Smooth muscle cell (in vitro differentiated cells): Measurements from ENCODE around the gene PLEKHN1. TPM values are rescaled to one million over a fixed set of nuclear protein-coding genes. Genes with fewer than 3 reads are reported as not detected.

ENCODE experiments used
- DNase-seq: peaks from one replicate; lab custom pipeline; 2025; ENCODE audit not compliant: unreplicated experiment; lab: John Stamatoyannopoulos, UW
- H2AFZ ChIP-seq: fragments of 200-600 bp; sonication (generic); 2 replicates; pipeline ENCODE4 v1.6.0; 2016; ENCODE audit warnings: antibody characterized with exemption, low read depth, mild to moderate bottlenecking
- H3F3A ChIP-seq: fragments of 200-600 bp; sonication (generic); 2 replicates; pipeline ENCODE4 v1.6.0; 2017; ENCODE audit warnings: antibody characterized with exemption, low read depth
- H3K27ac ChIP-seq: fragments of 200-600 bp; sonication (generic); 2 replicates; pipeline ENCODE4 v1.5.1; 2016; ENCODE audit warnings: low read depth, mild to moderate bottlenecking
- H3K27me3 ChIP-seq: fragments of 200-600 bp; sonication (generic); 2 replicates; pipeline ENCODE4 v1.6.1; 2016; ENCODE audit warnings: low read depth, mild to moderate bottlenecking
- H3K36me3 ChIP-seq: fragments of 200-600 bp; sonication (generic); 2 replicates; pipeline ENCODE4 v1.5.1; 2016; ENCODE audit warnings: low read depth
- H3K4me1 ChIP-seq: fragments of 200-600 bp; sonication (generic); 2 replicates; pipeline ENCODE4 v1.5.1; 2016; ENCODE audit warnings: low read depth
- H3K4me2 ChIP-seq: fragments of 200-600 bp; sonication (generic); 2 replicates; pipeline ENCODE4 v1.6.0; 2016; ENCODE audit warnings: mild to moderate bottlenecking
- H3K4me3 ChIP-seq: fragments of 200-600 bp; sonication (generic); 2 replicates; pipeline ENCODE4 v1.5.1; 2016; ENCODE audit warnings: mild to moderate bottlenecking
- H3K79me2 ChIP-seq: fragments of 200-600 bp; sonication (generic); 2 replicates; pipeline ENCODE4 v1.6.0; 2016; ENCODE audit warnings: low read depth, mild to moderate bottlenecking
- H3K9ac ChIP-seq: fragments of 200-600 bp; sonication (generic); 2 replicates; pipeline ENCODE4 v1.6.0; 2016; ENCODE audit warnings: low read depth
- H3K9me3 ChIP-seq: fragments of 200-600 bp; sonication (generic); replicated peaks from 2 replicates; pipeline ENCODE4 v1.5.1; 2016; ENCODE audit warnings: low read depth
- H4K20me1 ChIP-seq: fragments of 200-600 bp; sonication (generic); 2 replicates; pipeline ENCODE4 v1.6.0; 2016; ENCODE audit warnings: low read depth
- CTCF ChIP-seq: fragments of 200-600 bp; sonication (generic); IDR thresholded peaks from 2 replicates; pipeline ENCODE4 v1.5.1; 2017; ENCODE audit warnings: borderline replicate concordance, mild to moderate bottlenecking, antibody characterized with exemption; ENCODE audit not compliant: insufficient read depth, poor library complexity, severe bottlenecking
- WGBS: methylation state at CpG from one replicate; pipeline ENCODE4 v1.1.7; 2016; ENCODE audit warnings: low lambda C conversion rate; 5-methylcytosine and 5-hydroxymethylcytosine counted together
- polyA plus RNA-seq: library from polyadenylated mRNA; unstranded; fragments of >200 nt; fragmentation: Nextera tagmentation; extraction: Ambion mirVana; gene quantifications from 2 replicates; pipeline ENCODE4 v1.2.1, GENCODE V29; 2016
- total RNA-seq: library from RNA; depleted of rRNA; stranded (reverse); fragments of >200 nt; gene quantifications from 2 replicates; pipeline ENCODE4 v1.2.3, GENCODE V29; 2014

PLEKHN1 gene
- total and polyA plus RNA-seq, 2 experiments from 2014 or later, result 2.6 to 5.2 TPM

- H3K27me3 ChIP-seq, result peaks cover 8% of the 10 kb centered on the region
- DNase-seq, result no peak
- H3F3A ChIP-seq, result no peaks in the 10 kb centered on the region
- H3K27ac ChIP-seq, result no peak overlapping the region
- H3K9ac ChIP-seq, result no peak overlapping the region
- H2AFZ ChIP-seq, result no peak overlapping the region
- H3K36me3 ChIP-seq, result no peaks in the 10 kb centered on the region
- H3K4me3 ChIP-seq, result no peak overlapping the region
- no peaks in the 10 kb centered on the region for H4K20me1 ChIP-seq
- no peaks in the 10 kb centered on the region for H3K79me2 ChIP-seq
- H3K9me3 ChIP-seq, result no peaks in the 10 kb centered on the region
- no peak overlapping the region for H3K4me2 ChIP-seq
- no peak for TF ChIP-seq CTCF
- H3K4me1 ChIP-seq, result no peaks in the 10 kb centered on the region
- WGBS, result 90% methylated on average over 60 of the region's 60 CpGs
Measured at GRCh38 chr1:978835-979743, 12.8 kb downstream of the PLEKHN1 start.

DNA sequence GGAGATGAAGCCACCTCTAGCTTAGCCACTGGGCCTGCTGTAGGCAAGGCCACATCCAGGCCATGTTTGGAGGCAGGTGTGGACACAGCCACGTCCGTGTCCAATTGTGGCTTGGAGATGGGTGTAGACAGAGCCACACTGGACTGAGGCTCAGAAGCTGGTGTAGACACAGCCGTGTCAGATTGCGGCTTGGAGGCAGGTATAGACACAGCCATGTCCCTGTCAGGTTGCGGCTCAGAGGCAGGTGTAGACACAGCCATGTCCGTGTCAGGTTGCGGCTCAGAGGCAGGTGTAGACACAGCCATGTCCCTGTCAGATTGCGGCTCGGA lies 13.4 kb downstream of the PLEKHN1 start:
- H3K4me1 ChIP-seq, result no peaks in the 10 kb centered on the region
- no peaks in the 10 kb centered on the region for H4K20me1 ChIP-seq
- H3K79me2 ChIP-seq, result no peaks in the 10 kb centered on the region
- TF ChIP-seq CTCF, result no peak
- H3K27me3 ChIP-seq, result peaks cover 8% of the 10 kb centered on the region
- H3K9ac ChIP-seq, result no peak overlapping the region
- H3F3A ChIP-seq, result no peaks in the 10 kb centered on the region
- H3K4me2 ChIP-seq, result no peak overlapping the region
- H3K27ac ChIP-seq, result no peak overlapping the region
- 97% methylated on average over 9 of the region's 9 CpGs for WGBS
- H3K9me3 ChIP-seq, result no peaks in the 10 kb centered on the region
- DNase-seq, result no peak
- H3K4me3 ChIP-seq, result no peak overlapping the region
- H2AFZ ChIP-seq, result no peak overlapping the region
- H3K36me3 ChIP-seq, result no peaks in the 10 kb centered on the region

GRCh38 chr1:980137-980571 lies 13.9 kb downstream of the PLEKHN1 start:
- H4K20me1 ChIP-seq, result no peaks in the 10 kb centered on the region
- TF ChIP-seq CTCF, result no peak
- H2AFZ ChIP-seq, result no peak overlapping the region
- H3K4me2 ChIP-seq, result no peak overlapping the region
- no peaks in the 10 kb centered on the region for H3K79me2 ChIP-seq
- H3K9me3 ChIP-seq, result no peaks in the 10 kb centered on the region
- H3F3A ChIP-seq, result no peaks in the 10 kb centered on the region
- H3K36me3 ChIP-seq, result no peaks in the 10 kb centered on the region
- 89% methylated on average over 13 of the region's 13 CpGs for WGBS
- no peak overlapping the region for H3K27ac ChIP-seq
- H3K4me1 ChIP-seq, result no peaks in the 10 kb centered on the region
- no peak for DNase-seq
- peaks cover 9% of the 10 kb centered on the region for H3K27me3 ChIP-seq
- no peak overlapping the region for H3K9ac ChIP-seq
- no peak overlapping the region for H3K4me3 ChIP-seq
